Astrocyte (in vitro differentiated cells and primary cell): ENCODE data around the gene COX20.

Experiments used
- CTCF ChIP-seq: IDR thresholded peaks from 2 replicates; pipeline ENCODE4 v1.5.1; 2011; ENCODE audit warnings: low read depth, mild to moderate bottlenecking, inconsistent platforms, low read length, moderate library complexity; ENCODE audit not compliant: insufficient read depth
- EZH2 ChIP-seq: IDR thresholded peaks from 2 replicates; pipeline ENCODE4 v1.6.1; 2012; ENCODE audit warnings: mild to moderate bottlenecking, low read length, inconsistent platforms; ENCODE audit not compliant: insufficient read depth

GRCh38 chr1:244817415-244817894 is 18.0 kb upstream of the COX20 start:
- TF ChIP-seq CTCF: no peak
- no peak for TF ChIP-seq EZH2
